NCI-H345 treated with DMSO at 0.1 percent for 48 hours (cell line): ENCODE measurements around the gene CDC42EP1.
"Not testable (repeated sequence)": the region's sequence is repeated elsewhere in the genome, so short reads cannot be mapped to it uniquely, and the experiment has no call there.

ENCODE experiments used
- DNase-seq: peaks from one replicate; lab custom pipeline; 2025; ENCODE audit not compliant: unreplicated experiment; lab: John Stamatoyannopoulos, UW

The CDC42EP1 gene

DNA sequence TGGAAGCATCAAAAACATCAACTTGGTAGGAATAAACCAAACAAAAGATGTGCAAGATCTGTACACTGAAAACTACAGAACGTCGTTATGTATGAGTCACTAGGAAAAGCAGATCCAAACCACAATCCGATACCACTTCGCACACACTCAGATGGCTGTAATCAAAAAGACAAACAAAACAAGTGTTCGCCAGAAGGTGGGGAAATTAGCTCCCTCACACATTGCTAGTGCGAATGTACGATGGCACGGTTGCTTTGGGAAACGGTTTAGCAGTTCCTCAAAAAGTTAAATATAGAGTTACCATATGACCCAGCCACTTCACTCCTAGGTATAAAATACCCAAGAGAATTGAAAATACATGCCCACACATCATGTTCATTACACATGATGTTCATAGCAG, 26.3 kb upstream of the CDC42EP1 start:
- DNase-seq: no peak

DNA sequence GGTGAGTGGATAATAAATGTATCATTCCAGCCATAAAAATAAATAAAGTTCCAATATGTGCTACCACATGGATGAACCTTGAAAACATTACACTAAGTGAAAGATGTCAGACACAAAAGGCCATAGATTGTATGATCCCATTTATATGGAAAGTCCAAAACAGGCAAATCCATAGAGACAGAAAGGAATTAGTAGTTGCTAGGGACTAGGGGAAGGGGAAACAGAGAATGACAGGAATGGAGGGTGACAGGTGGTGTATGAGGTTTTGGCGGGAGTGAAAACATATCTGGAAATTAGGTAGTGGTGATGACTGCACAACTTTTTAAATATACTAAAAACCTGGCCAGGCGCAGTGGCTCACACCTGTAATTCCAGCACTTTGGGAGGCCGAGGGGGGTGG, 25.8 kb upstream of the CDC42EP1 start:
- DNase-seq: no peak

DNA sequence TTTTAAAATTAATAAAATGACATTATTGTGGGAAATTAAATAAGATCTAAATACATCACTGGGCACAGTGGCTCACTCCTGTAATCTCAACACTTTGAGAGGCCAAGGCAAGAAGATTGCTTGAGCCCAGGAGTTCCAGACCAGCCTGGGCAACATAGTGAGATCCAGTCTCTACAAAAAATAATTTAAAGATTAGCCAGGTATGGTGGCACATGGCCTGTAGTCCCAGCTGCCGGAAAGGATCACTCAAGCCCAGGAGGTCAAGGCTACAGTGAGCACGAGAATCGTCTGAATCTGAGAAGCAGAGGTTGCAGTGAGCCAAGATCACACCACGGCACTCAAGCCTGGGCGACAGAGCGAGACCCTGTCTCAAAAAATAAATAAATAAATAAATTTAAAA, 25.1 kb upstream of the CDC42EP1 start:
- no peak for DNase-seq

DNA sequence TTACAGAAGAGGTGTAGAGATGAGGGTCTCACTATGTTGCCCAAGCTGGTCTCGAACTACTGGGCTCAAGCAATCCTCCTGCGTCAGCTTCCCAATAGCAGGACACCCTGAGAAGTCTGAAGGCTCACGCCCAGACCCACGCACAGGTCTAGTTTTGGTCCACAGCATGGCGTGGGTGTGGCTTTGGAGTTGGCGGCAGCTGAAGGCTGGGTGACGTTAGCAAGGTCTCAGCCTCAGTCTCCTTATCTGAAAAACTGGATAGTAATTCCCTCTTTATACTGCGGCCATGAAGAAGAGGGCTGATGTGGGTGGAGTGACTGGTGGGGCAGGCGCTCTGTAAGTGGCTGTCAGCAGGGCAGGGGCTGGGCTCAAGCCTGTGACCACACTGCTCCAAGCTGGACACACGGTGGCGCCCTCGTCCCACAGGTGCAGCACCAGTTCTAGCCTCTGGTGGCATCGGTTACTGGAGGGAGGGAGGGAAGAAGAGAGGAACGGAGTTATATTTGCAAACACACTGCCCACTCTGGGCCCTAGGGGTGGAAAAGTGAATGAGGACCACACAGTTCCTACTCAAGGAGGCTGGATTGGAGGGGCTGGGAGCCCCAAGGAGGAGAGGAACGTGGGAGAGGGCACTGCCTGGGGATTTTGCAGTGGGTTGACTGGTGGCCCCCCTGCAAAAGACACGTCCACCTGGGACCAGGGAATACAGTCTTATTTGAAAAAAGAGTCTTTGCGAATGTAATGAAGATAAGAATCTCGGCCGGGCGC, 21.5 kb upstream of the CDC42EP1 start:
- peak; percentile 31 for DNase-seq

DNA sequence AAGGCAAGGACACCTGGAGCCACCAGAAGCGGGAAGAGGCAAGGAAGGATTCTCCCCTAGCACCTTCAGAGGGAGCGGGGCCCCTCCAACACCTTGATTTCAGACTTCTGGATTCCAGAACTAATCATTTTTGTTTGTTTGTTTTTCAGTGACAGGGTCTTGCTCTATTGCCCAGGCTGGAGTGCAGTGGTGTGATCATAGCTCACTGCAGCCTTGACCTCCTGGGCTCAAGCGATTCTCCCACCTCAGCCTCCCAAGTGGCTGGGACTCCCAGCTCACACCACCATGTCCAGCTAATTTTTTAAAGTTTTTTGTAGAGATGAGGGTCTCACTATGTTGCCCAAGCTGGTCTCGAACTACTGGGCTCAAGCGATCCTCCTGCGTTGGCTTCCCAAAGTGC, 20.5 kb upstream of the CDC42EP1 start:
- DNase-seq: not testable (repeated sequence)

DNA sequence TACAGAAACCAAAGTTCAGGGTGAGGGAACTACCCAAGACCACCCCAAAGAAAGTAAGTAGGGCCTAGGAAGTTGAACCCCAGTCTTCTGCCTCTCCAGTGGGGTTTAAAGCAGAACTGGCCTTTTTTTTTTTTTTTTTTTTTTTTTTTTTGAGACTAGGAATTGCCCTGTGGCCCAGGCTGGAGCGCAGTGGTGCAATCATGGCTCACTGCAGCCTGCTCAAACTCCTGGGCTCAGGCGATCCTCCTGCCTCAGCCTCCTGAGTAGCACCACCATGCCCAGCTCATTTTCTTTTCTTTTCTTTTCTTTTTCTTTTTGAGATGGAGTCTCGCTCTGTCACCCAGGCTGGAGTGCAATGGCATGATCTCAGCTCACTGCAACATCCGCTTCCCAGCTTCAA, 17.9 kb upstream of the CDC42EP1 start:
- DNase-seq: not testable (repeated sequence)

DNA sequence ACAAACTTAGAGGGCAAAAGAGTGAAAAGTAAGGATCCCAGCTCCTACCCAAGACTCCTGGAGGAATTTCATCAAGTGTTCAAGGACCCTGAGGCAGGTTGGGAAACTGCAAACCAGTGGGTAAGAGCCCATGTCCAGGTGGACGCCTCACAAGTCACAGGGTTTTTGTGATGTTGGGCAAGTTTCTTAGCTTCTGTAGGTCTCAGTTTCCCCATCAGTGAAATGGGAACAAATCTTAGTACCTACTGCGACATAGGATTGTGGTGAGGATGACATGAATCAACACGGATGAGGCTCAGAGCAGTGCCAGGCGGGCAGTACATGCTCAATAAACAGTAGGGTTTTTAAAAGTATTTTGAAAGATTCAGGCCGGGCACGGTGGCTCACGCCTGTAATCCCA, 17.3 kb upstream of the CDC42EP1 start:
- no peak for DNase-seq

DNA sequence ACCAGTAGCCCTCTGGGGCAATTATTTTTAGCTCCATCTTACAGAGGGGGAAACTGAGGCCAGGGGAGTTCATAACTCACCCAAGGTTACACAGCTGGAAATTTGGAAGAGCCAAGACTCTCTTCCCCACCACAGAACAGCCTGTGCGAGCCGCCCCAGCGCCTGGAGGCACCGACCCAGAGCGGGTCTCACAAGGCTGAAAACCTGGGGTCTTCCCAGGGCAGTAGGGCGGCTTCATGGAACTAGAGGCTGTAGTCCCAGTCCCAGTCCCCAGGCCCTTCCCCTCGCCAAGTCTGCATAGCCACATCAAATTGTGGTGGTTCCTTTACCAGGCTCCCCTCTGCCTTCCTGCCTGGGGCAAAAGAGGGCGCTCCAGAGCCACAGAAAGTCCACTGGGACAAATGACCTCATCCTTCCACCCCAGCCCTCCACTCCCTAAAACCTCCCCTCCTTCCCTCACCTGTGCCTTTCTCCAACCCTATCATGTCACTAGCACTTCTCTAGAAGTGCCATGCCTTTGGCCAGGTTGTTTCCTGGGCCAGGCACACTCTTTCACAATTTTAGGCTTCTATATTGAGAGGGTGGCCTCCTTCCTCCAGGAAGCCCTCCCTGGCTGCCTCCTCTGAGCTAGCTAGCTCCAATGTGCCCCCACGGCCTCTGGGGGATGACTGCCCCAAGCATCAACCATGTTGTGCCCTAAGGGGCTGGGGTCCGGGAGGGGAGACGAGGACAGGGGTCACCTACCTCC, 15.2 kb upstream of the CDC42EP1 start:
- DNase-seq: no peak

DNA sequence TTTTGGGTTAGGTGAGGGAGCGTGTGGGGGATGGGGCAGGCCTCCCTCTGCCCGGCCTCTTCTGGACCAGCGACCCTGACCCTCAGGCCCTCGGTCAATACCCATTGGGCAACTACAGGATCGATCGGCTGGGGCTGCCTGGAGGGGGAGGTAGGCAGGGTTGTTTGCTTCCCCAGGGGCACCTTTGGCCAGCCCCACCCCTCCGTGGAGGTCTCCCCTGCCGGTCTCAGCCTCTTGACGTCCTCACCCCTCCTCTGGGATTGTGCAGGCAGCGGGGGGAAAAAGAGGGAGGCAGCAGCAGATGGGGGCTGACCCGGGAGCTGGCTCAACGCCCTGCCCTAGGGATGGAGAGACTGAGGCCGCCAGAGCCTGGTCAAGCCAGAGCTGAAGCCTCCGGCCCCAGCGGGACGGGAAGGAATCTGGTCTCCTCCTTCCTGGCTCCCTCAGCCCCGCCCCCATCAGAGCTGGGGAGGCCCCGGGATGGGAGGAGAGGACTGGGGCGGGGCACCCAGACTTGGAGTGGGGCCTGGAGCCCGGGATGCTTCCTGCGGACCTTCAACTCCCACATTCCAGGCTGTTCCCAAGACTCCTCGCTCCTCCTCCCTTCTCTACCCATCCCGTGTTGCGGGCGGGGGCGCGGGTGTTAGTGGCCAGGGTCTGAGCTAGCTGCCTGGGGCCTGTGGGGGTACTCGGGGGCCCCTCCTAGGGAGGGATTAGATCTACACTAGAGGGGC, 14.4 kb upstream of the CDC42EP1 start:
- DNase-seq: no peak

DNA sequence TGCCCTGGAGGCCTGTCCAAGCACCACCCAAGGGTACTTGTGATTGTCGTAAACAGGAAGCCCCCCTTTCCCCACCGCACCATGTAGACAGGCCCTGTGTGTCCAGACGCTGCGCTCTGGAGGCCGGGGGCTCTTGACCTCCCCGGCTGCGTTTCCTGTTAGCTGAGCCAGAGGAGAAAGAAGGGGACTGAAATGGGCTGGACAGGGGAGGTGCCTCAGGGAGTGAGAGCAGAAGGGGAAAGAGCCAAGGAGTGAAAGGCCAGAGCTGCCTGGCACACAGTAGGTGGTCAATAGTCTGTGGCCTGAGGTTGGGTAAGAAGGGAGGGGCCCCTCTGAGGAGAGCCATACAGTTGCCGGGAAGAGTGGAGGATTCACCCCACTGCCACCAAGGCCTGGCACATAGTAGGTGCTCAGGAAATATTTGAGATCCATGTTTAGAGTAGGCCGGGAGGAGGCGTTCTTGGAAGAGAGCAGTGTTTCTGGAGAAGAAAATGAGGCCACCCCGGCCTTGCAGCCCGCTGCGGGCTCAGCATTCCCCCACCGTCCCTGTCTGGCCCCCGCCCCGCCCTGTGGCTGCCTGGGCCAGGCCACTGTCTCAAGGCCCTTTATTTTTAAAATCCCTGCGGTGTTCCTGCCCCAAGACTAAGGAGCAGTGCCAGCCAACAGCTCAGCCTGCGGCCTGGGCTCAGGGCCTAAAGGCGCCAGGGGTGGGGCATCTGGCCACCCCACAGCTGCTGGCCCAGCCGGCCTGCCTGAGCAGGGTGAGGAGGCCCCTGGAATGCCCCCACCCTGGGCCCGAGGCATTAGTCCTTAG, 13.6 kb upstream of the CDC42EP1 start:
- no peak for DNase-seq

DNA sequence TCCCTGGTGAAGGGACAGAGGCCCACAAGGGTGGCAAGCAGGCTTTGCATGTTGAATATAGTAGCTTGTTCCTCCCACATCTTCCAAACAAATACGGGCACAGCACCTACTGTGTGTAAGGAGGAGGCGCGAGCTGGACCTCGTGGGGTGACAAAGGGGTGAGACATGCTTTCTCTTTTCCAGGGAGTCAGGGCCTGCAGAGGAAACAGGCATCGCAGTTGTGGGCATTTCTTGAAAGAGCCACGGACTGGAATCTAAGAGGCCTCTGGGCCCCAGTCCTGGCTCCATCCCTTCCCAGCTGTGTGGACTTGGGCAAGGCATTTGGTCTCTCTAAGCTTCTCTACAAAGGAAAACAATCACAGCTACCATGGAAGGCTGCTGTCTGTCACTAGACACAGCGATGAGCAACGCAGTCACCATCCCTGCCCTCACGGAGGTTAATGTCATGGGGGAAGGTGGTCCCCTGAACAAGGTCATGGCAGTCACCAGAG, 13.0 kb upstream of the CDC42EP1 start:
- DNase-seq: no peak

DNA sequence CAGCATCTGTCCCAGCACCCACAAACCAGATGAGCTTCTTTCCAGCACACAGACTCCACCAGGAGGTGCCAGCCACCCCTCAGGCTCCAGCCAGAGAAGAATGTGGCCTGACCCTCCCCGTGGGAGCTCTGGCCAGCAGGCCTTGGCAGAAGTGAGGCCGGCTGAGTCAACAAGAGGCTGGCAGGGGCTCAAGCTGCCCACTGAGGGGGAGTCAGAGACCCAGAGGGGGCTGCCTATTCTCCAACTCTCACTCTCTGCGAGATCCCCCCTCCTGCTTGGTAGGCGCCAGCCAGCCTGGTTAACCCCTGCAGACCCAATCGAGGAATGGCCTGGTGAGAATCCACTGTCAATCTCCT, 10.6 kb upstream of the CDC42EP1 start:
- DNase-seq: no peak

DNA sequence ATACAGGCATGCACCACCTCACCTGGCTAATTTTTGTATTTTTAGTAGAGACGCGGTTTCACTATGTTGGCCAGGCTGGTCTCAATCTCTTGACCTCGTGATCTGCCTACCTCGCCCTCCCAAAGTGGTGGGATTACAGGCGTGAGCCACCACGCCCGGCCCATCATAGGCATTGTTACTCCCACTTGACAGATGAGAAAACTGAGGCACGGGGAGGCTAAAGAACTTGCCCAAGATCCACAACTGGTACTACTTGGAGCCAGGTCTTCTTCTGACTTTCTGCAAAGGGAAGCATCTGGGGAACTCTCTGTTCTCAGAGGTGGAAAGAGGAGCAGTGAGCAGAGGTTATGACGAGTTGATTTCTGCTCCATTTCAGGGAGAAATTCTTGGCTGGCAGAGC, 9.4 kb upstream of the CDC42EP1 start:
- not testable (repeated sequence) for DNase-seq

DNA sequence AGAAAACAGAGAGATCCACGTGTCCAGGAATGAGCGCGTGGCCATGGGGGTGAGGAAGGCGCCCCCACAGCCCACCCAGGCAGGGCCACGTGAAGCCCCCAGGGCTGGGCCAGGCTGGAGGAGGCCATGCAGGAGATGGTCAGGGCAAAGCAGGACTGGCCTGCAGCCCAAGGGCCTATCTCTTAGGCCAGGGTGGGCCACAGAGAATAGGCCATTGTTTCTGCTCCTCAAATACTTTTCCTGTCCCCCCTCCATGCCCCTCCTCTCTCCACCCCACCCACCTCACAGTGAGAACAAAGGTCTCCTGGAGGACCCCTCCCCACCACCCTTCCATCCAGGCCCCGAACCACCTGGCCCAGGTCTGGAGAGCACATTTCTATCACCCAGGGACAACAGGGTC, 8.3 kb upstream of the CDC42EP1 start:
- no peak for DNase-seq

DNA sequence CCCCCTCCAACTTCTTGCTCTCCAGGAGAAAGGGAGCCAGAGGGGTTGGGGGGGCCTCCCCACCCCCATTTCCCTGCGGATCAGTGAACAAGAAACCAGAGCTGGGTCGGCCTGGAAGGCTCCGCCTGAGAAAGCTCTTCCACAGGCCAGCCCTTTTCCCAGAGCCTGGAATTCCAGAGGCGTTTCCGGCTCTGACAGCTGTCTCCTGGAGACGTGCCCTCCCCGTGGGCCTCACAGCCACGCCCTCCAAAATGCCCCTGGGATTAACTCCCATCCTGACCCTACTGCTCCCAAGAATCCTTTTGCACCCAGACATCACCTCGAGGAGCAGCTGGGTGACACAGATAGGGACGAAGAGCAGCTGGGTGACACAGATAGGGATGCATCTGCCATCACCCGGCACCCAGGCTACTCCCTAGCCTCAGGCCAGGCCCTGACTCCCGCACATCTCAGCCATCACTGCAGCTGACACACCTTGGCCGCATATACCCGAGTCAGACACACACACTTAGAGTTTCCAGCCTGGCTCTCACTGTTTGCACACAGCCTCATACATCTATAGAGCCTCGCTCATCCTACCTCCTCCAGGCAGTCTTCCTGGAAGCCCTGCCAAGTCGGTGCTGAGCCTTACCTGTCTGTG, 7.6 kb upstream of the CDC42EP1 start:
- no peak for DNase-seq

DNA sequence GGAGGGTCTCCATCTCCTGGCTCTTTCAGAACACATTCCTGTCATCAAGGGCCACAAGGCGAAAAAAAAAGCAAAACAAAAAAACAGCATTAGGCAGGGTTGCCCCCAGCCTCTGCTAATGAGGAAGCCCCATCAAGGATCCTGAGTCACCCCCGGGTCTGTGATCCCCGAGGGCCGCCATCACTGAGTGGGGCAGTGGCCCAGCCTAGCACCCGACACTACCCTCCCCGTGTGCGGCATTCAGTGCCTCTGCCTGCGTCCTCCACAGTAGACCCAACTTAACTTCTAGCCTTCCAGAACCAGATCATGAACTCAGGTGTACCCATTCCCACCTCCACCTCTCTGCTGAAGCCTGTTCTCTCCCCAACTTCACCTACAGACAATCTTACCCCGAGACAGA, 6.6 kb upstream of the CDC42EP1 start:
- no peak for DNase-seq

DNA sequence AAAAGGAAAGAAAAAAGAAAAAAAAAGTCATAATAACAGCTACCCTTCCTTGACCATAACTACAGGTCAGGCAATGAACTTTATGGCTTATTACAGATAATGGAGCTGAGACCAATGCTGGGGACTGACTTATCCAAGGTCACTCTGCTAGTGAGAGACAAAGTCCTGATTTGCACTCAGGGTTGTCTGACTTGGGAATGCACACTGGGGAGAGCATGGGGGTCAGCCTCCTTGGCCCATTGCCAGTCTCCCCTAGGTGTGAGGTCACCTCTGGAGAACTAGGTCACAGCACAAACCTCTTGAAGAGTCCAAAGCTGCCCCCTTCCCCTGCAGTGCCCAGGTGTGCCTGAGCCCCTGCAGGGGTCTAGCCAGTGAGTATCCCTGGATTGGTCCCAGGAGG, 5.3 kb upstream of the CDC42EP1 start:
- no peak for DNase-seq

DNA sequence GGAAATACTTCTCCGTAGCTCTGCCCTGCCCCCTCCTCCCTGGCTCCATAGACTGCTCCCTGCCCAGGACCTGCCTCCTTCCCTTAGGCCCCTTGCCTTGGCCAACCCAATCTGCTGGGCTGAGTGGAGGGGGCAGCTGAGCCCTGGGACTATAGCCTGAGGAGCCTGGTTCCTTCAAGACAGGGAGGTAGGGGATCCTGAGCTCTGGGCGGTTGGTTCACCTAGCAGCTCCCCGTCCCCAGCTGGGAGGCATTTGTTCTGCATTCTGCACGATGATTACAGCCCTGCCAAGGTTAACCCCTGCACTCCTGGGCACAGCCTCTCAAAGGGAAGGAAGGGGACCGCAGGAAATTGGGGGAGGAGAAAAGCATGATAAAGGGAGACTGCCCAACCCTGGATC, 3.6 kb upstream of the CDC42EP1 start:
- no peak for DNase-seq

DNA sequence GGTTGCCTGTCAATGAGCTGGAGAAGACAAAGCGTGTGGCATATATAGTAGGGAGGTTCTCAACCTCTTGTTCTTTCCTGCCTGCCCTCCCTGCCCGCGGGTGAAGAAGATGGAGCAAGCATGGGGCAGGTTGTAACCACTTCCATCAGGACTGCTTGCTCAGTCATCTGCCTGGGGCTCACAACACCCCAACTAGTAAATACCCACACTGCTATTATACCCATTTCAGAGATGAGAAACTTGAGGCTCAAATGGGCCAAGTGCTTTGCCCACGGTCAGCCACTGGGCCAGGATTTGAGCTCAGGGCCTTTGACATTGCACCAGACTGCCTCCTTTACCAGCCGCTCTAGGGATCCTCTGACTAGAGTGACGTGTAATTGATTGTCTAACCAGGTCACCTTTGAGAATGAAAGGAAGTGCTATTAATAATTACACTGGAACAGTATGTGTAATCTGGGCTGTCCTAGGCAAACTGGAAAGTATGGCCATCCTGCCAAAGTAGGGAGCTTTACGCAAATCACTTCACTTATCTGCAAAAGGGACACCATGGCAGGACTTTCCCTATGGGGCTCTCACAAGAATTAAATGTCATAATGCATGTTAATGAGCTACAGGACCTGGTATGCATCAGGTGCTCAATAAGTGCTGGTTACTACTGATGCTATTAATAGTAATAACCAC, 2.8 kb upstream of the CDC42EP1 start:
- no peak for DNase-seq

DNA sequence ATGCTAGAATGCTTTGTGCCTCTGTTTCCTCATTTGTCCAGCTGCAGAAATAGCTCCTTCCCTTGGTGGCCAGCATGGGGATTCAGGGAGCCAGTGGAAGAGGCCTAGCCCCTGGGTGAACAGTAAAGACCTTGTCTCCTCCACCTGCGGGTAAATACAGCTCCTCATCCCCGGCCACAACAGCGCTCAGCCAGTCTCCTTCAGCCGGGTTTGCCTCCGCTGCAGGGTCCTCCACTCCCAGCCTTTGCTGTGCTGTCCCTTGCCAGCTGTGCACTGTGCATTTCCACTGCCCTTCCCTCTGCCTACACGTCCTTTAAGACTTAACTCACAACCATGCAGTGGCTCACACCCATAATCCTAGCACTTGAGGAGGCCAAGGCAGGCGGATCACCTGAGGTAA, 1.5 kb upstream of the CDC42EP1 start:
- no peak for DNase-seq
